Stimulated activated CD4-positive, alpha-beta T cell treated with anti-CD3 and anti-CD28 coated beads, Interleukin-4, amount 100 ng/mL, for 24 hours (primary cell): ENCODE results near the gene PIGC.

Experiments
- DNase-seq: peaks from one replicate; pipeline ENCODE4 v3.0.0-alpha.2; 2020

The PIGC gene

DNA sequence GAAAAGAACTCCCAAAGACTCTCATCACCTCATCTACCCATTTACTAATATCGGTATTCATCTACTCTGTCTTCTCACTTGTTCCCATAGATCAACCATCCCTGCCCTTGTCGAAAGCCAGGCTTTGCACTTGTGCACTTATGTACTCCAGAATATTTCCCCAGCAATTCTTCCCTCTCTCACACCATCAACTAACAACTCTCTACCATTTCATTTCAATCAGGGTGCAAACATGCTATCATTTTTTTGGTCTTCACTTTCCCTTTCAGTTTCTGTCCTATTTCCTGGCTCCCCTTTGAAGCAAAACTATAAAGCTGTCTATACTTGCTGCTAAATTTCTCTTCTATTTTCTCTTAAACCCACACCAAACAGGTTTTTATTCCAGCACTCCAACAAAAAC is 16.7 kb downstream of the PIGC start:
- no peak for DNase-seq

DNA sequence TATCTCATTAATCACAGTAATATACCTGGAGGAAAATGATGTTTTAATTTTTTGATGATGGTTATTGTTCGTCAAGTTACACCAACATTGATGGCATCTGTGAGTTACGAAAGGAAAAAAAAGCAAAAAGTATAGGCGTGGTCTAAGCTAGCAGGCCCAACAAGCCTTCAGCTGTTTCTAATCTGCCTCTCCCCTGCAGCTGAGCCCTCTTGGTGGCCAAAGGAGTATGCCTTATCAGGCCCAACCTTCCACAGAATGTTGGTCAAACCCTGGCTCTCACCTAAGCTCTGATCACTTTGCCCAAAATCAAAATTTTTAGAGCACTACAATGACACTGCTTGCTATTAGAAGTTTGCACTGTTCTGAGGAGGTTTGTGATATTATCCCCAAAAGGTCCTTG is 18.5 kb downstream of the PIGC start:
- no peak for DNase-seq

DNA sequence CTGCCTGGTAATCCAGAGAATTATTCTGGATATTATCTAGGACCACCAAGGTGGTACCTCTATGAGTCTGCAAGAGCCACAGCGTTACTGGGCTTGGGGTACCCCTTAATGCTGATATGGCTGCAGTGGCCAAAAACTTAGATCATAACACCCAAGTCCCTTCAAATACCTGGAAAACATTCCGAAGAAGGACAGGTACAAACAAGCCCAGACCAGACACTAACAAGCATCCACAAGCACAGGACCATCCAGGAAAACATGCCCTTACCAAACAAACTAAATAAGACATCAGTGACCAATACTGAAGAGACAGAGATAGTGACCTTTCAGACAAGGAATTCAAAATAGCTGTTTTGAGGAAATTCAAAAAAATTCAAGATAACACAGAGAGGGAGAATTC is 20.5 kb downstream of the PIGC start:
- no peak for DNase-seq

DNA sequence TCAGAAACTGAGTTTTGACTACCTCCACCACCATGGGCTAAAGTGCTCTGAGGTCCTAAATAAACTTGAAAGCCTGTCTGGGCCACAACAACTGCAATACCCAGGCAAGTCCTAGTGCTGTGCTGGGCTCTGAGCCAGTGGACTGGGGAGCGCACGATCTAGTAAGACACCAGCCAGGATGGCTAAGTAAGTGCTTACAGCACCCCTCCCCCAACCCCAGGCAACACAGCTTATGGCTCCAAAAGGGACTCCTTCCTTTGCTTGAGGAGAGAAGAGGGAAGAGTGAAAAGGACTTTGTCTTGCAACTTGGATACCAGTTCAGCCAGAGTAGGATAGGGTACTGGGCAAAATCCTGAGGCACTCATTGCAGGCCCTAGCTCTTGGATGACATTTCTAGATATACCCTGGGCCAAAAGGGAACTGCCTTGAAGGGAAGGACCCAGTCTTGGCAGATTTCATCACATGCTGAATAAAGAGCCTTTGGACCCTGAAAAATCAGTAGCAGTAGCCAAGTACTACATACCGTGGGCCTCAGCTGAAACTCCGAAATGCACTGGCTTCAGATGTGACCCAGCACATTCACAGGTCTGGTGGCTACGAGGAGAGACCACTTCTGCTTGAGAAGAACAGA is 21.8 kb downstream of the PIGC start:
- no peak for DNase-seq

DNA sequence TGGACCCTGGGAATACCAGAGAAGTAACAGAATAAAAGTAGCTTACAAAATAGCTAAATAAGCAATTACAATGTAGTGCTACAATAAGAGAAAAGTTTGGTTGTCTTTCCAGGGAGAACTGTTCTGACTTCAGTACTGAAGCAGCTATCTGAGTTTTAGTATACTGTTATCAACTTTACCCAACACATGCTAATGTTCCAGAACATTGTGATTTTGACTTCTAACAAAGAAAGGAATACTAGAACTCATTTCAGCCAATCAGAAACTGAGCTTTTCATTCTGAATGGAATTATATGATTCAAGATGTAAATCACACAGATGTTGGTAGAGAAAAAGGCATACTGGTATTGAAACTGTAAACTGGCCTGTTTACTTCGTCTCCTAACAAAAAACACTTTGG is 23.5 kb downstream of the PIGC start, which contains the start of gene C1orf105:
Gene C1orf105, plus strand, starts transcription at position 301 of the 400 bp plus-strand sequence. CDS start 201 bp downstream, outside the sequence.
- DNase-seq, result no peak

DNA sequence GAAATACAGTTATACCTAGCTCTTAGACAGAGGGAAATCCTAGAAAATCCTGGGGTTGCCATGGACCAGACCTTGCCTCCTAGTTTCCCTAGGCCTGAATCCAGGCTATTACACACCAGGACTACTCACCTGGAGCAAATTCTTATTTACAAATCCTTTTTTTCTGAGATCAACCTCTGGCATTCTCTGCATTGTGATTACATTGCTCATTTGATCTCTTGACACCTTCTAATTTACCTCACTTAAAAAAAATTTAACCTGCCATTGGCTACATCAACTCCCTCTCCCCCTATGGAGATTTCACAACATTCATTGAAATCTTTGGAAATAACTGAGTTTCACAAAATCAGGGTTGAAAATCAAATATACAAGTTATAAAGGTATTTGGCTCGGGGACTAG is 26.3 kb downstream of the PIGC start:
- no peak for DNase-seq

DNA sequence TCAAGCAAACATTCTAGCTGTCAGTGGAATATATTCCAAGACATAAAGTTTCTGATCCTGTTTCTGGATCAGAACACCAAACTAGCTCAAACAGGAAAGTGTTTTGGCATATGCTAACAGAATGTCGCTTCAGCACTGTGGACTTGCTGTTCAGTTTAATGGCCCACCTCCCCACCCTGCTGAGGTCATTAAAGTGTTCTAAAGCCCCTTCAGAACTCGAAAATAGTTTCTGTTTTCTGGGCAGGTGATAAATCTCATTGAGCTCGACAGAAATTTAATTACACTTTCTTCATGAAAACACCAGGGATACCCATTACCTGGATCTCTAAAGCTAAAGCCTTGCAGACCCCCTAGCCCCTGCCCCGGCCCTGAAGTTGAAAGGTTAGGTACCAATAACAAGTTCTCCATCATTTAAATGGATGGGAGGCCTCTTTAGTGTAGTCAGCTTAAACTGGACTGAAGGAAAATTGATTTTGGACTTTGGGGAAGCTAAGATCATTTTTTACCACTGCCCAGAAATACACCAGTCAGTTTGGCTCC is 27.3 kb downstream of the PIGC start:
- DNase-seq, result no peak

DNA sequence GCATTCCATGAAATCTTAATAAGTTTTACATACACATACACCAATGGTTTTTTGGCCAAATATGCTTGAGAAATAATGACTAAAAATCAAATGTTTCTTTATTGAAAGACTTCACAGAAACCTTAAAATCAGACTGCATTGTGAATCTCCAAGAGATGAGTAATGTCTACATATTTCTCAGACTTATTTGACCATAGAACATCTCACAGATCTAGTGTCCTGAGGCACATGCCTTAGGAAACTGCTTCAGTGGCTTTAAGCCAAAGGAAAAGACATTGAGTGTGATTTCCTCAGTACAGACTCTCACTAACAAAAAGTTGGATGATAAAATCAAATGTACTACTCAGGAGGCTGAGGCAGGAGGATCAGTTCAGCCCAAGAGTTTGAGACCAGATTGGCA is 29.5 kb downstream of the PIGC start:
- DNase-seq, result no peak

DNA sequence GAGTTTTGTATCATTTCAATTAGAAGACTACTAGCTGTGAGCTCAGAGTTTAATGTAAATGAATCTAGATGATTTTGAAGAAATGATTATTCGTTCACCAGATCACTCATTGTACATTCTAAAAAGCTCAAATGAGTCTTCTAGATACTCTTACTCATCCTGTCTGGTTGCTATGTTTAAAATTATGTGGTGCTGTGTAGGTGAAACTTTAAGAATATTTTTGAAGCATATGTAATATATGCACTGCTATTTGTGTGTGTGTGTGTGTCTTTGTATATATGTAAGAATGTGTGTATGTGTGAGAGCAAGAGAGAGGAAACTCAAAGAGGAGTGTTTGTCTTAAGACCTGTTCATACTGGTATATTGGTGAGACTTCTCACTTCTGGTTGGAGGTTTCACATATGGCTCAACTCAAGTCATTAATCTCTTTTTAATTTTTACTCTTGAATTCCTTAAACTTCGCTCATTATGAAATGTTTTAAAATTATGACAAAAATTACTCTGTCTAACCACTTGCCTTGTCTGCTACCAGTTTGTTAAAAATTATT is 32.0 kb downstream of the PIGC start:
- DNase-seq, result no peak

DNA sequence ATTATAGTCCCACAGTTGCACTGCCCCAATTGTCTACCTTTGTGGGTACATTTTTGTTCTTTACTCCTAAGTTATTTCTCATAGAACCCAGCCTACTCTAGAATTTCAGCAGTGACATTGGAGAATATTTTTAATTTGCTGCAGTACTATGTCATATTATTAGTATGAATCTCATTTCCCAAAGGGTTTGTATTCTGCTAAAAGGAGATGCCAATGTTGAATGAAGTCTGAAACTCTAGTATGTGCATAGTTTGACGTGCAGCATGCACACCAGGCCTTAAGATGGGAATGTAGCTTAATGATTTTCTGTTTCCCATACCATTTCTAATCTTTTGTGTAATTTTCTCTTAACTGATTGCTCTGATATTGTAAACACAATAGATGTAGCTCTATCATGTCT is 33.8 kb downstream of the PIGC start:
- DNase-seq, result no peak

DNA sequence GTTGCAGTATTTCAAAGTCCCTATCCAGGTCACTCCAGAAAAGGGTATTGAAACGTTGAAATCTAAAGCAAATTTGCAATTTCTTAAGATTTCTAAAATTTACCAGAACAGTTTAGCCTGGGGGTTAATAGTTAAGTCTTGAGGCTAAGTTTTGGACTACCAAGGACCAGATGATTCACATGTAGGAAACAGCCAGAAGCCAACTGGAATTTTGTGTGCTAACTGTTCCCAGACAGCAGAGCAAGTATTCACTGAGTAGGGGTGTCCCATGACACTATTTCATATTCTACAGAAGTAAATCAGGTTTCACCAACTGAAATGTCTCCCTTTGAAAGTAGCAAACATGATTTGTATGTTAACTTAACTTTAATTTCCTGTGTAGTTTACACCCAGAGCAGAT is 34.9 kb downstream of the PIGC start:
- no peak for DNase-seq

DNA sequence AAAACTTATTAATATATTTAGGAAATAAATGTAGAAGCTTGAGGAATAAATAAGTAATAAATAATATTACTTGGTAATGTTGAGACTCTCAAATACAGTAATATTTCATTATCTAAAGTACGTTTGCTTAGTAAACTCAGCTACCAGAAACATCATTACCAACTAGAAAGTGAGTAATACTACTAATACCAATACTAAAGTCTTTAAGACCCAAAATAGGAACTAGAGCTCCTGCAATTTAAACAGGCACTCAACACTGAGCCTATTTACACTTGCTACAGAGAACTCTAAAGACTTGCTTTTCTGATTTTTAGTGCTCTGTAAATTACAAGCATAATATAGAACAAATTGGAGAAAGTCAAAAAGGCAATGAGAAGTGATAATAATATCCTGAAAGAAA is 36.9 kb downstream of the PIGC start:
- no peak for DNase-seq

DNA sequence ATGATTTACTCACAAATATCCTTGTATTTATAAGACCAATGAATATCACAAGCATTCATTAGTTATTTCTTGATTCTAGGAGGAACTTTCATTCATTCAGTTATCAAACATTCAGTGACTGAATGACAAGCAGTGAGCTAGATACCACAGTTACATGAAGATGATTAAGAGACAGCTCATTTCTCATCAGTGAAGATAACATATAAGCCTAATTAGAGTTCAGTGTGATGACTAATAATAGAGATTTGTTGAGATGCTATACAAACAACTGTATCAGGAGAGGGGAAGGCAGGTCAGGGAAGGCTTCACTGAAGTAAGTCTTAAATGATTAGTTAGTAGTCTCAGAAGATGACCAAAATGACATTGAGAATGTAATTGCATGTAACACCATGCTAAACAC is 38.0 kb downstream of the PIGC start:
- DNase-seq, result no peak

DNA sequence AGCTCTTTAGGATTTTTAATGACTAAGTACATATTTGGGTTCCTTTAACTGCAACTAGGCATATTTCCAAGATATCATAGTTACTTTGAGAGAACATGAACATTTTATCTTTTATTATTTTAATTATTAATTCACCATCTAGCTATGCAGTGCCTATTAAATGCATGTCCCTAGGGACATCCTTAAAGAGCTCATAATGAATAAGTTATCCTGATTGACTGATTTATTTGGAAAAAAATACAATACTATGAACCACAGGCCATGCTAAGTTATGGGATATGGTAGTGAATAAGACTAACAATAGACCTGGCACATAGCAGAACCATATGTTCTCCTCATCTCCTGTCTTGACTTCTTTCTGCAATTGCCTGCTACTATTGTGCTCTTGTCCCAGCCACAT is 39.7 kb downstream of the PIGC start:
- no peak for DNase-seq

DNA sequence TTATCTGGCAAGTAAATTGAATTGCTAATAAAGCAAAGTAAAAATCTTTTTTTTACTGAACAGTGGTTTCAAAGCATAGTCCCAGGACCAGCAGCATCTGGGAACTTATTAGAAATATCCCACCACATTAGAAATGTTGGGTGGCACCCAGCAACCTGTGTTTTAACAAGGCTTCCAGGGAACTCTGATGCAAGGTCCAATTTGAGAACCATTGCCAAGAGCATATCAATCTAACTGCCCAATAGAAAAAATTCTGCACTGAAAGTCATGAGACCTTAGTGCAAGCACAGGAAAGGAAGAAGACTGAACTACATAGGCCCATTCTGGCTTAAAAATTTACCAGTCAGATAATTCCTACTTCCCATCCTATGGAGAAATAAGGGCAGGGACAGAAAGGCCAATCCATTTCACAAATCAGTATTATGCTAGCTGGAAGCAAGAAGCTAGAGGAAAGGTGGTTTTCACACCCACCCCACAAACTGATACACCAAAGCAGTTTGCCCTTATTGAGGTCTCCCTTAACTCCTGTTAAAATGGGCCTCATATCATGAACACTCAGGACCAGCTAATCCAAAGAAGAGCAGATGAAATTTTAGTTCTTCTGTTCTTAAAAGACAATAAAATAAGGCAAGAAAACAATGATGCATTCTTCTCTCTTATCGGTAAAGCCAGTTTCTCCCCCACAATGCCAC is 40.8 kb downstream of the PIGC start:
- DNase-seq, result no peak

DNA sequence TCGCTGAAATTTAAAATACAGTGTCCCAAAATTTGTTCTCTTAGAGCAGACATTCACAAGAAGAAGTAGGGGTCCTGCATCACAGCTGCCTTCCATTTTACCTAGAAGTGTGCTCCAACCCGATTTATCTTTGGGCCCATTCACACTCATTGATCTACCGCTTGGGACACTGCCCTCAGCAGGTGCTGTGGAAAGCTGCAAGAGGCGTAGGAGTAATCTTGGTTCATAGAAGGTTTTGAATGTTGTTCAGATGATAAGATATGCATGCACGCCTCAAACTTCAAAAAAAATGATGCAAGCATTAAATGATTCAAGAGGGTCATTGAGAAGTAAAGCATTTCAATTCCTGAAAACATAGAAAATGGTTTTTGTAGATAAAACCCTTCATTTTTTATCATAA is 42.0 kb downstream of the PIGC start:
- no peak for DNase-seq

DNA sequence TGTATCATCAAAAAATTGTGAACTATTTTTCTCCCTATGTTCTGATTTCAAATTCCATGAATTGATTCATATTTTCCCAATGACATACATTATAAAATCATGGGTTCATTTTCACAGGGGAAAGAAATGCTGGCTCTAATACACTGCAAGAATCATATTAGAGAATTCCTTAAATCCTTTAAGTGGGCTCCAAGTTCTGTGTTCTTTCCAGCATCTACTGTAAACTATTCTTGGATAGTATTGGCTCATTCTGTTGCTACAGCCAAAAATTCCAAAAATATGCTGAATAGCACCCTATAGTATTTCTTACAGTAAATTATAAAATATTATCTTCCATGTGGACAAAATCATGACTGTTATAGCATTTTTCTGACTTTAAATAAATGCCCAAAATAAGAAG is 42.4 kb downstream of the PIGC start:
- no peak for DNase-seq

DNA sequence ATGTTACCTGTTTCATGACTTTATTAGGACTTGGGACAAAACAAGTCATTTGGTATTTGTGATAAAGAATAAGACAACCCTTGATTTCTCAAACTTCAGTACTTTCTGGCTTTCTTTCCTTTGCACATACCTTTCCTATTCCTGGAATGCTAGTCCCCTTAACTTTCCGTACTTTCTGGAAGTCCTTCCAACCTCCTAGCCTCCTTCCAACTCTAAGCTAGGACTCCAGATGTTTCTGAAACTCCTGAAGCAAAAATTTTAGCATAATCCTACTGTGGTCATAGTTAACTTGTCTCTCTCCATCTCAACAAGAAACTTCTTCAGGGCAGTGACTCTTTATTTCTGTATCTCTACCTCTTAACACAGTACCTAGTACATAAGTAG is 43.2 kb downstream of the PIGC start:
- no peak for DNase-seq

DNA sequence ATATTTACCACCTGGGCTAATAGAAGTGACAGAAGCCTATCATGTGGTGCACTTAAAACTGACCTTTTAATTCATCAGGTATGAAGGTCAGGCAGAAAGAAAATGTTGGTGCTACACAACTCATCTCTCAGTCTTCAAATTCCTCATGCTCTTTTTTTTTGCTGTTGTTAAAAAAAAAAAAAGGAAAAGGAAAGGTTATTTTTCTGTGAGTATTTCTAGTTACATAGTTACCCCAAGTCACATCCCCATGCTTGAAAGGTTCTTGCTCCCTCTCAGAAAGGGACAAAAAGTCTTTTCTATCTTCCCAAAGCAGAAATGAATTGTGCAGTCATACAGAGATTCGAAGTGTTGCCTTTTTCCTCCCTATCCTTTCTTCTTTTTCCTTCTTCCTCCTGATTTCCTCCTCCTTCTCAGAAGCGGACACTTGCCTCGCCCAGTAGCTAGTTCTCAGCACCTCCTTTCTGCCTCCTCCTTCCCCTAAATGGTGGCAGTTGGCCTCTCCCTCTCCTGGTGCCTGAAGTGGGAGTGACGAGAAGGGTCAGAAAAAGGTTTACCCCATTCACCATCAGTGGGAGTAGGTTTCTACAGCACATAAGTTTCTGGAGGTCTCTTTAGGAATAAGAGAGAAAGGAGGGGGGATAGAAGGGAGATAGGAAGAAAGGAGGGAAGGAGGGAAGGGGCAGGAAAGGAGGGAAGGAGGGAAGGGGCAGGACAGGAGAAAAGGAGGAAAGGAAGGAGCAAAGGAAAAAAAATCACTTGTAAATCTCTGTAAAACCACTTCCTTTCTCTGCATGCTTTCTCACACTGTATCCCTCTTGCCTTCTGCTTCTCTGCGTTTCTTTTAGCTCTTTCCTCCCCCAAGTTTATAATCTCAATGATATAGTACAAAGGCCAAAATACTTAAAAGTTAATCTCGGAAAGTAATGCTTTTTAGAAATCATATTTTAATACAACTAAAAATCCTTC is 43.8 kb downstream of the PIGC start:
- no peak for DNase-seq

DNA sequence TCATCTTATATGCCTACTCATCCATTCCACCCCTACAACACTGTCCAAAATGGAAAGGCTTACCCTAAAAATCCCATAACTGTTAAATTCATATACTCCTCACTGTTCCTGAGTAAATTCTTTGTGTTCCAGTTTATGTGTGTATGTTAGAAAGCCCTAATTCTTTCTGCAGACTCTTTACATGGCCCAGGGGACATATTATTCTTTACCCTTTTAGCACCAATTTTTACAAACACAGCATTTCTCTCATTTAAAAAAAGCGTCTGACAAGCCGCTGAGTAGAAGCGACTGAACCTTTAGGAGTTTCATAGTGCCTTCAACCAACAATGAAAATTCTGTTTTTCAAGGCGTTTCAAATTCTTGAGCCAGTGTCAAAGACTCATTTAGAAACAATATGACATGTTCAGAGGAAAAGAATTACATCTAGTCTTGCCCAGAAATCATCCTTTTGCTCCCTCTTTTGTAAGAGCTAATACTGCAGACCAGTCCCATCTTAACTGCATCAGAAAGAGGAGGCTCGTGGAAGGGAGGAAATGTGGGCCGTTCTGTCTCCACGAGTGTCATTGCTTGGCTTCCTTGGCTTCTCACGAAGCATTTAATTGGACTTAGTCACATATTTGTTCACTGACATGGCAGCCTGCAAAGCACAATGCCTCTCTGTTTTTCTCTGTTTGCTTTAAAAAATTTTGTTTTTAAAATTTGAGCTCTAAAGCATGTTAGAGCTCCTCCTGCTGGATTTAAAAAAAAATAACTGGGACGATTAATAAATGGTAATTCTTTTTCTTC is 44.7 kb downstream of the PIGC start:
- peak; percentile 26 for DNase-seq

DNA sequence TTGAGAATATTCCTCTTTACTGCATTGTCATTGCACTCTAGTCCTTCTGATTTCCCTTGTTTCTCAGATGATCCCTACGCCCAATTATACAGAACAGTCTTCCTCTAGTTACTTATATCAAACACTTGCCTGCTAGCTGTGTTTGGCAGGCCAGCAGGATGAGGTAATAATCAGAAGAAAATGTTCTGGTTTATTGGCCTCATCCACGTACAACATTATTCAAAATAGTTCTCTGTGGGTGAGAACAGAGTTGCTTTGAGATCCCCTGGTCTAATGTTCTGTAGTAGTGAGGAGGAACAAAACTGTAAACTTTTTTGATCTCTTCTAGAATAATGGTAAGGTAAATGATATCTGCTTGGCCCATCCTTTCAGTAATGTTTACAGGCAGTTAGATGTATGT is 45.7 kb downstream of the PIGC start:
- no peak for DNase-seq

DNA sequence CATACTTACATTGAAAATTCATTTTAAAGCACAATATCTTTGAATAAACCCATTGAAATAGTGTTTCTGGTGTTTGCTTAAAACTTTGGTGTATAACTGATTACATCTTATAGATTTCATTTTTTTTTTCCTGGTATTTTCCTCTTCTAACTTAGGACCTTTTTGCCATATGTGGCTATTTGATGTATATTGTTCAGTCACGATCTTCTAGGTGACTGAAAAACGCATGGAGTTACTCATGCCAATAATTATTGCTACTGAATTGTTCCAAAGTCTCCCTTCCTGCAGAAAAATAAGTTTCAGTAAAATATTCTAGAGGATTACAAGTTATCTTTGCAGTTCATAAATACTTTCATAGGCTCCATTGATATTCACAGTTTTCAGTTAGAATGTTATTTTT is 46.2 kb downstream of the PIGC start:
- DNase-seq, result no peak
